Neuronal stem cell (in vitro differentiated cells): ENCODE measurements around the gene DLG2.

ENCODE experiments used
- DNase-seq: peaks from one replicate; pipeline ENCODE4 v3.0.0-alpha.2; 2013; ENCODE audit warnings: low spot score
- H2AFZ ChIP-seq: one replicate; pipeline ENCODE4 v1.6.1; 2013; ENCODE audit warnings: mild to moderate bottlenecking, low read length, inconsistent platforms
- H2AK5ac ChIP-seq: 2 replicates; pipeline ENCODE4 v1.6.1; 2013; ENCODE audit warnings: low read depth, mild to moderate bottlenecking, inconsistent platforms, low read length, moderate library complexity, mixed read lengths
- H2BK120ac ChIP-seq: 2 replicates; pipeline ENCODE4 v1.6.1; 2013; ENCODE audit warnings: low read depth, mild to moderate bottlenecking, inconsistent platforms, low read length, moderate library complexity, mixed read lengths
- H2BK12ac ChIP-seq: one replicate; pipeline ENCODE4 v1.6.1; 2013; ENCODE audit warnings: low read length, inconsistent platforms
- H2BK15ac ChIP-seq: 2 replicates; pipeline ENCODE4 v1.6.1; 2013; ENCODE audit warnings: mild to moderate bottlenecking, low read length, inconsistent platforms, mixed read lengths
- H2BK5ac ChIP-seq: one replicate; pipeline ENCODE4 v1.6.1; 2013; ENCODE audit warnings: inconsistent platforms, mild to moderate bottlenecking, low read length, moderate library complexity
- H3K14ac ChIP-seq: one replicate; pipeline ENCODE4 v1.6.1; 2013; ENCODE audit warnings: low read length, inconsistent platforms
- H3K18ac ChIP-seq: 2 replicates; pipeline ENCODE4 v1.6.1; 2013; ENCODE audit warnings: low read length, inconsistent platforms
- H3K23ac ChIP-seq: 2 replicates; pipeline ENCODE4 v1.6.1; 2013; ENCODE audit warnings: low read depth, mild to moderate bottlenecking, mixed read lengths, low read length, inconsistent platforms; ENCODE audit not compliant: poor library complexity
- H3K27ac ChIP-seq: replicated peaks from 3 replicates; pipeline ENCODE4 v1.5.1; 2013; ENCODE audit warnings: low read length, inconsistent platforms
- H3K27me3 ChIP-seq, 3 experiments: 2 replicates each; pipeline ENCODE4 v1.6.1; 2013; ENCODE audit warnings: low read length in 3 of 3, mild to moderate bottlenecking in 2 of 3, inconsistent platforms in 1 of 3, low read depth in 1 of 3, mixed read lengths in 1 of 3, moderate library complexity in 1 of 3; ENCODE audit not compliant: control insufficient read depth in 3 of 3, insufficient read depth in 3 of 3
- H3K36me3 ChIP-seq, 2 donors: replicated peaks in 1 of 2; 2 replicates each; pipeline ENCODE4 v1.6.1; 2013; ENCODE audit warnings: low read length in 2 of 2; ENCODE audit not compliant: control insufficient read depth in 2 of 2, insufficient read depth in 2 of 2
- H3K4ac ChIP-seq: 2 replicates; pipeline ENCODE4 v1.6.1; 2013; ENCODE audit warnings: inconsistent platforms, mild to moderate bottlenecking, low read length, moderate library complexity
- H3K4me1 ChIP-seq, 2 donors: 1 replicate in 1 of 2; 2 replicates in 1 of 2; pipeline ENCODE4 v1.6.1; 2013; ENCODE audit warnings: low read length in 2 of 2, low read depth in 1 of 2; ENCODE audit not compliant: control insufficient read depth in 2 of 2, insufficient read depth in 1 of 2
- H3K4me2 ChIP-seq: one replicate; pipeline ENCODE4 v1.6.1; 2013; ENCODE audit warnings: mild to moderate bottlenecking, low read length, inconsistent platforms; ENCODE audit not compliant: insufficient read depth, poor library complexity, severe bottlenecking
- H3K4me3 ChIP-seq, 2 donors: 2 replicates each; pipeline ENCODE4 v1.5.1; 2013; ENCODE audit warnings: low read length in 2 of 2, mild to moderate bottlenecking in 2 of 2, inconsistent platforms in 1 of 2, moderate library complexity in 1 of 2
- H3K79me1 ChIP-seq: one replicate; pipeline ENCODE4 v1.6.1; 2013; ENCODE audit warnings: low read depth, mild to moderate bottlenecking, inconsistent platforms, low read length, moderate library complexity
- H3K9ac ChIP-seq: one replicate; pipeline ENCODE4 v1.6.1; 2013; ENCODE audit warnings: mild to moderate bottlenecking, low read depth, low read length, inconsistent platforms; ENCODE audit not compliant: poor library complexity
- H3K9me3 ChIP-seq, 2 donors: replicated peaks in 1 of 2; 2 replicates each; pipeline versions ENCODE3 to v1.6.1; 2013; ENCODE audit warnings: low read length in 2 of 2, mild to moderate bottlenecking in 2 of 2, inconsistent platforms in 1 of 2, low read depth in 1 of 2, mixed read lengths in 1 of 2, moderate library complexity in 1 of 2; ENCODE audit not compliant: control insufficient read depth in 2 of 2, insufficient read depth in 1 of 2
- H4K8ac ChIP-seq: one replicate; pipeline ENCODE4 v1.6.1; 2013; ENCODE audit warnings: low read depth, mild to moderate bottlenecking, inconsistent platforms, low read length, moderate library complexity
- H4K91ac ChIP-seq: one replicate; pipeline ENCODE4 v1.6.1; 2013; ENCODE audit warnings: low read length, low read depth, mild to moderate bottlenecking, inconsistent platforms; ENCODE audit not compliant: poor library complexity
- WGBS, 2 donors: extraction: QIAGEN DNeasy Blood & Tissue Kit; methylation state at CpG; one replicate each; pipeline ENCODE4 v1.1.7; 2013; ENCODE audit warnings: missing lambda C conversion rate in 2 of 2, mixed read lengths in 1 of 2; ENCODE audit not compliant: insufficient read length in 2 of 2, insufficient replicate concordance in 1 of 2; ENCODE audit errors: extremely low coverage in 2 of 2; 5-methylcytosine and 5-hydroxymethylcytosine counted together

DLG2 gene

GRCh38 chr11:83784419-83784818, 1842.7 kb downstream of the DLG2 start:
- Histone ChIP-seq H3K23ac (no peak overlapping the region), H3K4ac (no peak overlapping the region), H3K4me3 (no peak overlapping the region), H3K4me1 (no peaks in the 10 kb centered on the region), H3K4me2 (no peak overlapping the region), H2BK5ac (no peak overlapping the region), H2BK15ac (no peak overlapping the region), H2BK120ac (no peak overlapping the region), H4K8ac (no peak overlapping the region), H3K18ac (no peak overlapping the region), H3K9ac (no peak overlapping the region), H3K9me3 (no peaks in the 10 kb centered on the region), H2BK12ac (no peak overlapping the region), H3K27me3 (no peaks in the 10 kb centered on the region), H3K14ac (no peak overlapping the region), H3K27ac (no peak overlapping the region), H2AK5ac (no peak overlapping the region), H3K79me1 (no peaks in the 10 kb centered on the region), H3K36me3 (no peaks in the 10 kb centered on the region), H2AFZ (no peak overlapping the region), H4K91ac (no peak overlapping the region)
- DNase-seq = no peak
- whole genome bisulfite sequencing, 2 donors = no CpG with 5 or more reads among the region's 1 CpG

- Histone ChIP-seq H3K18ac (no peak overlapping the region), H3K9ac (no peak overlapping the region), H2BK120ac (no peak overlapping the region), H3K4ac (no peak overlapping the region), H2AK5ac (no peak overlapping the region), H3K36me3 (no peaks in the 10 kb centered on the region), H3K4me2 (no peak overlapping the region), H3K14ac (no peak overlapping the region), H3K27ac (no peak overlapping the region), H3K23ac (no peak overlapping the region), H3K4me3 (no peak overlapping the region), H2BK15ac (no peak overlapping the region), H2AFZ (no peak overlapping the region), H4K8ac (no peak overlapping the region), H3K9me3 (no peaks in the 10 kb centered on the region), H4K91ac (no peak overlapping the region), H2BK5ac (no peak overlapping the region), H2BK12ac (no peak overlapping the region), H3K27me3 (no peaks in the 10 kb centered on the region), H3K4me1 (peaks cover 0 to 5% of the 10 kb centered on the region in 2 donors), H3K79me1 (no peaks in the 10 kb centered on the region)
- no CpG with 5 or more reads among the region's 1 CpG for WGBS, 2 donors
- DNase-seq = no peak
These were observed 1844.8 kb downstream of the DLG2 start for GRCh38 chr11:83782329-83782728.

- no peak overlapping the region for H2BK5ac ChIP-seq
- H3K9me3 ChIP-seq = no peaks in the 10 kb centered on the region
- no CpG with 5 or more reads among the region's 4 CpGs for WGBS, 2 donors
- no peak overlapping the region for H3K4me3 ChIP-seq
- H3K18ac ChIP-seq = no peak overlapping the region
- H2BK15ac ChIP-seq = no peak overlapping the region
- H3K4ac ChIP-seq = no peak overlapping the region
- H2BK12ac ChIP-seq = no peak overlapping the region
- H3K36me3 ChIP-seq = no peaks in the 10 kb centered on the region
- DNase-seq = no peak
- no peak overlapping the region for H2AFZ ChIP-seq
- no peak overlapping the region for H4K91ac ChIP-seq
- no peak overlapping the region for H2AK5ac ChIP-seq
- H3K79me1 ChIP-seq = no peaks in the 10 kb centered on the region
- no peak overlapping the region for H3K27ac ChIP-seq
- no peaks in the 10 kb centered on the region for H3K27me3 ChIP-seq
- H3K4me1 ChIP-seq = peaks cover 0 to 5% of the 10 kb centered on the region in 2 donors
- H3K14ac ChIP-seq = no peak overlapping the region
- H3K4me2 ChIP-seq = no peak overlapping the region
- H3K23ac ChIP-seq = no peak overlapping the region
- no peak overlapping the region for H3K9ac ChIP-seq
- no peak overlapping the region for H2BK120ac ChIP-seq
- H4K8ac ChIP-seq = no peak overlapping the region
These were observed 1847.3 kb downstream of the DLG2 start for GRCh38 chr11:83779876-83780275.

GRCh38 chr11:83778596-83778995, 1848.5 kb downstream of the DLG2 start:
- Histone ChIP-seq H2BK12ac (no peak overlapping the region), H3K18ac (no peak overlapping the region), H3K4me2 (no peak overlapping the region), H4K91ac (no peak overlapping the region), H4K8ac (no peak overlapping the region), H3K79me1 (no peaks in the 10 kb centered on the region), H3K36me3 (no peaks in the 10 kb centered on the region), H3K9ac (no peak overlapping the region), H3K9me3 (no peaks in the 10 kb centered on the region), H2AK5ac (no peak overlapping the region), H3K23ac (no peak overlapping the region), H3K27me3 (no peaks in the 10 kb centered on the region), H2BK5ac (no peak overlapping the region), H2AFZ (no peak overlapping the region), H3K4me1 (peaks cover 0 to 5% of the 10 kb centered on the region in 2 donors), H3K14ac (no peak overlapping the region), H2BK120ac (no peak overlapping the region), H3K4me3 (no peak overlapping the region), H2BK15ac (no peak overlapping the region), H3K27ac (no peak overlapping the region), H3K4ac (no peak overlapping the region)
- no peak for DNase-seq
- no CpG with 5 or more reads among the region's 2 CpGs for WGBS, 2 donors
